Motor neuron (in vitro differentiated cells): ENCODE measurements around the gene TRPM2. TPM values are rescaled to one million over a fixed set of nuclear protein-coding genes. Genes with fewer than 3 reads are reported as not detected.

ENCODE experiments used
- ATAC-seq, 8 experiments: fragments of 200-7000 bp; cut with Tn5 transposase; replicated peaks in 6 of 8; 2 replicates each; pipeline ENCODE4 v1.8.0; 2021; ENCODE audit warnings: mild to moderate bottlenecking in 8 of 8, moderate library complexity in 8 of 8
- H3K27ac ChIP-seq, 2 donors: fragments of 250-450 bp; sonication (Bioruptor Pico); 2 replicates each; pipeline ENCODE4 v1.9.0; 2021; ENCODE audit warnings: antibody characterized with exemption in 2 of 2, mild to moderate bottlenecking in 2 of 2, moderate library complexity in 1 of 2
- H3K4me1 ChIP-seq, 2 donors: fragments of 250-450 bp; sonication (Bioruptor Pico); replicated peaks in 1 of 2; 2 replicates each; pipeline ENCODE4 v1.6.1; 2021; ENCODE audit warnings: antibody characterized with exemption in 2 of 2, mild to moderate bottlenecking in 2 of 2, moderate library complexity in 1 of 2
- H3K4me3 ChIP-seq, 5 donors: fragments of 250-450 bp; sonication (Bioruptor Pico); 2 replicates each; pipeline ENCODE4 v1.9.0; 2021; ENCODE audit warnings: antibody characterized with exemption in 5 of 5, mild to moderate bottlenecking in 5 of 5, moderate library complexity in 4 of 5
- WGBS, 10 experiments: fragments of 450-650 bp; shearing (Covaris generic); methylation state at CpG; one replicate each; pipeline ENCODE4 v1.0.0; 2022; 5-methylcytosine and 5-hydroxymethylcytosine counted together
- in situ Hi-C, 9 experiments: fragments of 400-800 bp; cut with MboI; loops; one replicate each; pipeline ENCODE4 v1.15.0; 2021; ENCODE audit warnings: low sequenced_read_pairs in 9 of 9, low pct_unique_long_range_greater_than_20kb in 2 of 9; ENCODE audit not compliant: unreplicated experiment in 9 of 9
- total RNA-seq, 8 experiments: library from RNA; unstranded; fragments of 300-600 nt; gene quantifications; 2 replicates each; pipeline versions ENCODE4 v1.2.3 to v1.2.4, GENCODE V29; 2022

The TRPM2 gene
- total RNA-seq: under 1 TPM; 0.05 to 0.35 (median 0.15) TPM

DNA sequence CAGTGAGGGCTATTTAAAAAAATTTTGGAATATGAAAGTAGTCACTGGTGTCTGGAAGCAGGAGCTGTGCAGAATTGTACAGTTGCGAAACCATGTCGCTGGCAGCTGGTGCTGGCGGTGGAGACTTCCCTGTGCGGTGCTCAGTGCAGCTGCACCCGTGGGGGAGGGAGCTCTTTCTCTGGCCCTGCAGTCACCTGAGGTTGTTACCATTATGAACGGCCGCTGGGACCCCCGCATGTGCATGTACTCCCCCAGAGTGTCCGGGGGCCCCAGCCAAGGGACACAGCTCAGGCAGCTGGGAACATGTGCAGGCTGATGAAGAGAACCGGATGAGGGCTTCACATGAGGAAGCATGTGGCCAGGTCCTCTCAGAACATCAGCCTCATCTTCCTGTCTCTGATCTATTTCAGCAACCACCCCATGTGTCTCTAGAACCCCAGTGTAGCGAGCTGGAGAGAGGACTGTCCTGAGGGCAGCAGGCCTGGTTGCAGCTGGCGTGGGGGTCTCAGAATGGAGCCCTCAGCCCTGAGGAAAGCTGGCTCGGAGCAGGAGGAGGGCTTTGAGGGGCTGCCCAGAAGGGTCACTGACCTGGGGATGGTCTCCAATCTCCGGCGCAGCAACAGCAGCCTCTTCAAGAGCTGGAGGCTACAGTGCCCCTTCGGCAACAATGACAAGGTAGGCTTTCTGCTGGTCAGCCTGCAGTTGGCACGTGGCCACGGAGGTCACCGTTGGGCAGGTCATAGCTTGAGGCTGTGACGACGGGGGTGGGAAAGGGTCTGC lies at the start of gene TRPM2:
Gene TRPM2 (plus strand): TSS at position 431 of the 780 bp plus-strand sequence. CDS start 80 bp downstream, at position 511.
- H3K4me1 ChIP-seq: peaks cover 0 to 4% of the 10 kb centered on the region in 2 donors
- WGBS, 10 experiments: 0 to 93% (median 63%) methylated on average over 1 to 8 of the region's 21 CpGs; no CpG with 5 or more reads in 3 of the 10 experiments
- in situ Hi-C loops: loop anchor here in 1 of 9 experiments (10.0 kb wide), 1 partner anchor 121 kb away; no protein-coding TSS in a partner anchor
- peak in 2 of 8 experiments; percentile 26 to 48 for ATAC-seq
- no peak within 1 kb of the TSS for H3K4me3 ChIP-seq
- no peak within 1 kb of the TSS for H3K27ac ChIP-seq

DNA sequence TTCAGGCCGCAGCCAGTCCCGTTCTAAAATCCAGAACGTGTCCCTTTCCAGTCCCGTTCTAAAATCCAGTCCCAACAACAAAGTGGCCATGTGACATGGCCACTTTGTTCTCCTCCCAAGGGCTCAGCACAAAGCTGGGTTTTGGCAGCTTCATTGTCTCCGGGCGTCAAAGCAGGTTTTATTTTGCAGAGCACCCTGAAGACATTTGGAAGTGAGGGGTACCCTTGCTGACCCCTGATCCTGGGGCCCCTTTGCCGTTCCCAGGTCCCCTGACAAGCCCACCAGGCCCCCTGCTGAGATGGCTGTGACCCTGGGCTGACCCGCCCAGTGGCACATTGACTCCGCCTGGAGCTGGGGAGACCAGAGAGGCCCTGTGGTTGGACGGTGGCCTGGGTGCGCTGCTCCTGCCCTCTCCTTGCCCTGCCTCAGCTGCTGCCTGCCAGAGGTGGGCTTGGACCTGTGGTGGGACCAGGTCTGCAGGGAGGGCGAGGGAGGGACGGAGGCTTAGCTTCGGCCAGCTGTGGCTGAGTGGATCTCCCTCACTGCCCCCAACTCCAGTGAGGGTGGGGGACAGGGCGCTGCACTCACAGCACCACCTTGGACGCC lies 49.3 kb upstream of the TRPM2 start:
- Histone ChIP-seq H3K4me1 (peaks cover 33 to 71% of the 10 kb centered on the region in 2 donors), H3K4me3 (no peak overlapping the region), H3K27ac (peak overlapping the region in 1 of 2 donors; percentile 56)
- 10 to 50% (median 20%) methylated on average over 1 to 7 of the region's 16 CpGs; no CpG with 5 or more reads in 4 of the 10 experiments for WGBS, 10 experiments
- ATAC-seq: no peak
- in situ Hi-C loops: no loop called here

DNA sequence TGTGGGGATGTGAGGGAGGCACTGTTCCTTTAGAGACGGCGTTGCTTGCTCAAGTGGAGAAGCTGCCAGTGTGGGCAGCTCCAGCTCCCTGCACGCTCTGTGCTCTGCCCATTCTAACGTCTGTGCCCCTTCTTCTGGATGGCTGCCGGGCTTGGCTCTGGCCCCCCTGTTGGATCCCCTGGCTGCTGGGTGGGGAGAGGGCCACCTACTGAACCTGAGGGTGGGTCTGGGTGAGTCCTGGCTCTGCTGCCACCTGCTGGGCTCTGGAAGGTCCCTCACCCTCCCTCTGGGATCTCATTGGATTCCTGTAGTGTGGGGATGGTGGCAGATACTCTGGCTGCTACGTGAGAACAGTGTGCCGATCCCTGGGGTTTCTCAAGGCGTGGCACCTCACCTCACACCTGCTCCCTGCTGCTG lies 48.5 kb upstream of the TRPM2 start:
- Histone ChIP-seq H3K27ac (no peak overlapping the region), H3K4me3 (no peak overlapping the region), H3K4me1 (peaks cover 31 to 72% of the 10 kb centered on the region in 2 donors)
- ATAC-seq: peak in 6 of 8 experiments; percentile 48 to 65 (median 54)
- in situ Hi-C loops: no loop called here
- WGBS, 10 experiments: 60 to 70% methylated on average over 1 to 2 of the region's 8 CpGs; no CpG with 5 or more reads in 8 of the 10 experiments

DNA sequence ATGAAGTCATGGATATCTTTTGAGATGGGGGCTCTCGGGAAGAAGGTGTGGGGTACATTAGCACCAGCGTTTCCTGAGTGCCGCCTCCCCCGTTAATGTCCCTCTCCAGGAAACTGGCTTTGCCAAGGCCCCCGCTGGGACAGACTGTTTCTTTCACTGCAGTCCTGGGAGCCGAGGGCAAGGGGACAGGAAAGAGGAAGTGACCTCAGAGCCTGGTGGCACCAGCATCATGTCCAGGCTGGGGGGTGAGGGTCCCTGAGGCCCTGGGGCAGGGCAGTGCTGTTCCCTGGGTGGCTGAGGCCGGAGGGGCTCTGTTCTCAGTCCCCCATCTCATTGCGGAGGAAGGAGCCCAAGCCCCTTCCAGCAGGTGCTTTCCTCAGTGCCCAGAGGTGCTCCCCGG lies 47.7 kb upstream of the TRPM2 start:
- H3K4me1 ChIP-seq: peaks cover 31 to 72% of the 10 kb centered on the region in 2 donors
- H3K4me3 ChIP-seq: no peak overlapping the region
- no peak overlapping the region for H3K27ac ChIP-seq
- WGBS, 10 experiments: 90 to 100% (median 100%) methylated on average over 1 to 2 of the region's 9 CpGs; no CpG with 5 or more reads in 6 of the 10 experiments
- no peak for ATAC-seq
- in situ Hi-C loops: no loop called here

GRCh38 chr21:44306936-44307704 lies 46.3 kb upstream of the TRPM2 start:
- H3K4me3 ChIP-seq: no peak overlapping the region
- peak; percentile 34 to 75 (median 66) for ATAC-seq
- in situ Hi-C loops: no loop called here
- WGBS, 10 experiments: 20 to 64% methylated on average over 1 to 5 of the region's 21 CpGs; no CpG with 5 or more reads in 8 of the 10 experiments
- H3K27ac ChIP-seq: peak overlapping the region in 1 of 2 donors; percentile 50
- H3K4me1 ChIP-seq: peaks cover 26 to 57% of the 10 kb centered on the region in 2 donors

- Histone ChIP-seq H3K4me3 (no peak overlapping the region), H3K27ac (no peak overlapping the region), H3K4me1 (peaks cover 9 to 26% of the 10 kb centered on the region in 2 donors)
- in situ Hi-C loops: no loop called here
- 60 to 100% (median 97%) methylated on average over 1 to 8 of the region's 28 CpGs; no CpG with 5 or more reads in 4 of the 10 experiments for WGBS, 10 experiments
- ATAC-seq: no peak
These were observed 42.6 kb upstream of the TRPM2 start for GRCh38 chr21:44310628-44311507.

DNA sequence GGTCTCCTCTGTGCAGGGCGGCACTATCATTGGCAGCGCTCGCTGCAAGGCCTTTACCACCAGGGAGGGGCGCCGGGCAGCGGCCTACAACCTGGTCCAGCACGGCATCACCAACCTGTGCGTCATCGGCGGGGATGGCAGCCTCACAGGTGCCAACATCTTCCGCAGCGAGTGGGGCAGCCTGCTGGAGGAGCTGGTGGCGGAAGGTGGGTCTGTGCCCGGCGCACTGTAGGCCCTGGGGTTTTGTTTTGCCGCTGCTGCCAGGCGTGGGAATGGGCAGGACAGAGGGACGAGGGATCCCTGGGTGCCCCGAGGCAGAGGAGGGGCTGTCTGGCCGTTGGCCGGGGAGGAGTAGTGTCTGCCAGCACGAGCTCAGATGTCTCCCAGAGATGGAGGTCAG lies 41.3 kb upstream of the TRPM2 start:
- Histone ChIP-seq H3K27ac (no peak overlapping the region), H3K4me1 (peaks cover 3 to 14% of the 10 kb centered on the region in 2 donors), H3K4me3 (no peak overlapping the region)
- no peak for ATAC-seq
- 83 to 100% (median 96%) methylated on average over 2 to 9 of the region's 22 CpGs; no CpG with 5 or more reads in 7 of the 10 experiments for WGBS, 10 experiments
- in situ Hi-C loops: no loop called here

DNA sequence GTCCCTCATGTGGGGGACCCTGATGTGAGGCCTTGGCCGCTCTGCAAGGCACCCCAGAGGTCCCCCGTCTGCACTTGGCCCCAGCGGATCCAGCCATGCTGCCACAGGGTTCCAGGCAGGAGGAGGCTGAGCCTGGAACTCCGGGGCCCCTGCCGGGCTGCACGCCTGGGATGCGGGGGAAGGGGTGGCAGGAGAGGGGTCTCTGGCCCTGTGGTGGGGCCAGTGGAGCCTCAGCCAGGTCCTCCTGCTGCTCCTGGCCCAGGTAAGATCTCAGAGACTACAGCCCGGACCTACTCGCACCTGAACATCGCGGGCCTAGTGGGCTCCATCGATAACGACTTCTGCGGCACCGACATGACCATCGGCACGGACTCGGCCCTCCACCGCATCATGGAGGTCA lies 40.7 kb upstream of the TRPM2 start:
- in situ Hi-C loops: no loop called here
- no peak for ATAC-seq
- Histone ChIP-seq H3K4me1 (peaks cover 0 to 9% of the 10 kb centered on the region in 2 donors), H3K27ac (no peak overlapping the region), H3K4me3 (no peak overlapping the region)
- whole genome bisulfite sequencing, 10 experiments: no CpG with 5 or more reads among the region's 19 CpGs

GRCh38 chr21:44313451-44313850 lies 40.0 kb upstream of the TRPM2 start:
- no peak overlapping the region for H3K27ac ChIP-seq
- in situ Hi-C loops: no loop called here
- no peak for ATAC-seq
- 100% methylated on average over 1 of the region's 13 CpGs; no CpG with 5 or more reads in 8 of the 10 experiments for WGBS, 10 experiments
- no peak overlapping the region for H3K4me3 ChIP-seq
- peaks cover 0 to 6% of the 10 kb centered on the region in 2 donors for H3K4me1 ChIP-seq

GRCh38 chr21:44314128-44314527 lies 39.3 kb upstream of the TRPM2 start:
- ATAC-seq: peak in 3 of 8 experiments; percentile 7 to 53 (median 11)
- Histone ChIP-seq H3K4me3 (no peak overlapping the region), H3K27ac (no peak overlapping the region), H3K4me1 (peaks cover 0 to under 1% of the 10 kb centered on the region in 2 donors)
- no CpG with 5 or more reads among the region's 15 CpGs for WGBS, 10 experiments
- in situ Hi-C loops: no loop called here

- Histone ChIP-seq H3K27ac (no peak overlapping the region), H3K4me1 (no peaks in the 10 kb centered on the region), H3K4me3 (no peak overlapping the region)
- 100% methylated on average over 1 of the region's 11 CpGs; no CpG with 5 or more reads in 9 of the 10 experiments for WGBS, 10 experiments
- peak in 1 of 8 experiments; percentile 3 for ATAC-seq
- in situ Hi-C loops: no loop called here
These were observed 38.9 kb upstream of the TRPM2 start for GRCh38 chr21:44314561-44314960.

- peak in 4 of 8 experiments; percentile 11 to 89 (median 58) for ATAC-seq
- Histone ChIP-seq H3K4me3 (no peak overlapping the region), H3K27ac (no peak overlapping the region), H3K4me1 (no peaks in the 10 kb centered on the region)
- in situ Hi-C loops: no loop called here
- 80 to 100% (median 87%) methylated on average over 1 to 6 of the region's 16 CpGs; no CpG with 5 or more reads in 7 of the 10 experiments for WGBS, 10 experiments
These were observed 37.7 kb upstream of the TRPM2 start for GRCh38 chr21:44315691-44316203.
